Upper lobe of left lung (tissue), 6 donors: ENCODE measurements around the gene LRRC39. TPM values are rescaled to one million over a fixed set of nuclear protein-coding genes. Genes with fewer than 3 reads are reported as not detected.

Experiments
- ATAC-seq, 2 donors: fragments of 200-7000 bp; cut with Tn5 transposase; one replicate each; pipeline ENCODE4 v1.9.1; 2022; ENCODE audit warnings: mild to moderate bottlenecking in 2 of 2, moderate library complexity in 2 of 2; ENCODE audit not compliant: low FRiP score in 2 of 2
- DNase-seq, 2 donors: peaks; one replicate each; pipeline ENCODE4 v3.0.0-alpha.2; 2019 to 2020
- H3K27ac ChIP-seq, 4 donors: fragments of 200-600 bp; sonication (generic); one replicate each; pipeline ENCODE4 v1.5.1; 2016 to 2019
- H3K27me3 ChIP-seq, 4 donors: fragments of 200-600 bp; sonication (generic); one replicate each; pipeline ENCODE4 v1.5.1; 2017 to 2019
- H3K36me3 ChIP-seq, 4 donors: fragments of 200-600 bp; sonication (generic); one replicate each; pipeline ENCODE4 v1.5.1; 2016 to 2019
- H3K4me1 ChIP-seq, 4 donors: fragments of 200-600 bp; sonication (generic); one replicate each; pipeline ENCODE4 v1.5.1; 2018 to 2019
- H3K4me3 ChIP-seq, 4 donors: fragments of 200-600 bp; sonication (generic); one replicate each; pipeline ENCODE4 v1.5.1; 2017 to 2019; ENCODE audit warnings: mild to moderate bottlenecking in 2 of 4, moderate library complexity in 1 of 4
- H3K9me3 ChIP-seq, 4 donors: fragments of 200-600 bp; sonication (generic); one replicate each; pipeline ENCODE4 v1.5.1; 2018 to 2019
- EP300 ChIP-seq, 4 donors: sonication (generic); formaldehyde crosslinking; IDR thresholded peaks; one replicate each; pipeline ENCODE4 v1.5.1; 2017; ENCODE audit warnings: antibody characterized with exemption in 4 of 4, control low read depth in 2 of 4
- POLR2A ChIP-seq, 4 donors: fragments of 450-650 bp; IDR thresholded peaks; one replicate each; pipeline ENCODE4 v1.5.1; 2016 to 2017; ENCODE audit warnings: antibody characterized with exemption in 4 of 4, mild to moderate bottlenecking in 2 of 4
- POLR2AphosphoS5 ChIP-seq, 2 donors: sonication (generic); formaldehyde crosslinking; IDR thresholded peaks; one replicate each; pipeline ENCODE4 v1.5.1; 2017; ENCODE audit warnings: antibody characterized with exemption in 2 of 2
- WGBS, 2 donors: methylation state at CpG; one replicate each; pipeline ENCODE4 v1.1.5; 2017 to 2018; 5-methylcytosine and 5-hydroxymethylcytosine counted together
- total RNA-seq, 6 donors: library from RNA; depleted of rRNA in 4 of 6; stranded (reverse); fragments of >200 nt in 4 of 6; gene quantifications; one replicate each; pipeline versions ENCODE4 v1.1.0 to v1.2.1, GENCODE V29; 2016 to 2021
- TF ChIP-seq, protein P1 (sequence below), 6 experiments: fragments of 450-650 bp in 4 of 6; fragments of 200-600 bp in 2 of 6; sonication (generic) in 2 of 6; IDR thresholded peaks; one replicate each; pipeline ENCODE4 v1.5.1; 2016 to 2019; ENCODE audit warnings: antibody characterized with exemption in 6 of 6
- donor health status: DM: no; HTN: no; CAD: no; lungs with moderate emphysema.
- donor health status: DM: no; HTN: yes; CAD: no; lungs with severe emphysema.

The LRRC39 gene
- total RNA-seq, 6 donors from 2014 or later: 0.86 to 7.2 (median 2.8) TPM; not detected in 1

DNA sequence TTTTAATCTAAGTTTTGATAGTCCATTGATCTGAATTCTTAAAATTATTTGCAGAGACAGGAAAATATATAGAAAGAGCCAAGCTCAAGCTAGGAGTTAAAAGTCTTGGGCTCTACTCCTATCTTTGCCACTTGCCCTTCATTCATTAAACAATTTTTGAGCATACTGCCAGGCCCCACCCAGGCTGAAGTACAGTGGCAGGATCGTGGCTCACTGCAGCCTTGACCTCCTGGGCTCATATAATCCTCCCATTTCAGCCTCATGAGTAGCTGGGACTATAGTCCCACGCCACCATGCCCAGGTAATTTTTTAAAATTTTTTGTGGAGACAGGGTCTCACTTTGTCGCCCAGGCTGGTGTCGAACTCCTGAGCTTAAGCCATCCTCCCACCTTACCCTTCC, 36.9 kb downstream of the LRRC39 start:
- peaks cover 15 to 95% (median 53%) of the 10 kb centered on the region in 4 donors for H3K36me3 ChIP-seq
- no peak for ATAC-seq
- no peaks in the 10 kb centered on the region for H3K9me3 ChIP-seq
- H3K27ac ChIP-seq: no peak overlapping the region
- H3K27me3 ChIP-seq: no peaks in the 10 kb centered on the region
- no peaks in the 10 kb centered on the region for H3K4me1 ChIP-seq
- TF ChIP-seq POLR2AphosphoS5 (IDR thresholded peaks at IDR 0.05) (no peak), EP300 (IDR thresholded peaks at IDR 0.05) (no peak)
- no peak for DNase-seq
- no peak overlapping the region for H3K4me3 ChIP-seq
- WGBS, 2 donors: 80 to 91% methylated on average over 4 of the region's 4 CpGs

DNA sequence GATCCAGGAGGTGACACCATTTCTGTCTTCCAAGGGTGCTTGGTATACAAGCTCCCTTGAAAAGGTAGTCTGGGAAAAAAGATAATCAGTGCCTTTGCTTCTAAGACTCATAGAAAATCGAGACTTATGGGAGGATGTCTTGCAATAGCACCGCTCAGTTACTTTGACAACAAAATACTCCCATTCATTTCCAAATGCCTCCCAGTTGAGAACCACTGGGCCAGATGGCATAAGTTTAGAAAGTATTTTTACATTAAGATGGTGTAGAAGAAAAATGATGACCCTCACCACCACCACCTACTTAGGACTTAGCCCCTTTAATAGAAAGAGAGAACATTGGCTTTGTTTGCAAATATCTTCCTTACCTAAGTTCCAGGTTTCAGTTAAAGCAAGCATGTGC, 40.5 kb downstream of the LRRC39 start:
- no peak for TF ChIP-seq EP300 (IDR thresholded peaks at IDR 0.05)
- TF ChIP-seq, protein P1, sequence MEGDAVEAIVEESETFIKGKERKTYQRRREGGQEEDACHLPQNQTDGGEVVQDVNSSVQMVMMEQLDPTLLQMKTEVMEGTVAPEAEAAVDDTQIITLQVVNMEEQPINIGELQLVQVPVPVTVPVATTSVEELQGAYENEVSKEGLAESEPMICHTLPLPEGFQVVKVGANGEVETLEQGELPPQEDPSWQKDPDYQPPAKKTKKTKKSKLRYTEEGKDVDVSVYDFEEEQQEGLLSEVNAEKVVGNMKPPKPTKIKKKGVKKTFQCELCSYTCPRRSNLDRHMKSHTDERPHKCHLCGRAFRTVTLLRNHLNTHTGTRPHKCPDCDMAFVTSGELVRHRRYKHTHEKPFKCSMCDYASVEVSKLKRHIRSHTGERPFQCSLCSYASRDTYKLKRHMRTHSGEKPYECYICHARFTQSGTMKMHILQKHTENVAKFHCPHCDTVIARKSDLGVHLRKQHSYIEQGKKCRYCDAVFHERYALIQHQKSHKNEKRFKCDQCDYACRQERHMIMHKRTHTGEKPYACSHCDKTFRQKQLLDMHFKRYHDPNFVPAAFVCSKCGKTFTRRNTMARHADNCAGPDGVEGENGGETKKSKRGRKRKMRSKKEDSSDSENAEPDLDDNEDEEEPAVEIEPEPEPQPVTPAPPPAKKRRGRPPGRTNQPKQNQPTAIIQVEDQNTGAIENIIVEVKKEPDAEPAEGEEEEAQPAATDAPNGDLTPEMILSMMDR (IDR thresholded peaks at IDR 0.05): no peak
- TF ChIP-seq POLR2A (IDR thresholded peaks at IDR 0.05): no peak
- TF ChIP-seq POLR2AphosphoS5 (IDR thresholded peaks at IDR 0.05): no peak
- H3K27me3 ChIP-seq: no peaks in the 10 kb centered on the region
- DNase-seq: no peak
- ATAC-seq: no peak
- no peaks in the 10 kb centered on the region for H3K9me3 ChIP-seq
- H3K4me1 ChIP-seq: peaks cover 10 to 21% (median 12%) of the 10 kb centered on the region in 4 donors
- H3K4me3 ChIP-seq: no peak overlapping the region
- H3K27ac ChIP-seq: no peak overlapping the region
- peaks cover 15 to 60% (median 30%) of the 10 kb centered on the region in 4 donors for H3K36me3 ChIP-seq
- WGBS, 2 donors: 94 to 96% methylated on average over 2 of the region's 2 CpGs

DNA sequence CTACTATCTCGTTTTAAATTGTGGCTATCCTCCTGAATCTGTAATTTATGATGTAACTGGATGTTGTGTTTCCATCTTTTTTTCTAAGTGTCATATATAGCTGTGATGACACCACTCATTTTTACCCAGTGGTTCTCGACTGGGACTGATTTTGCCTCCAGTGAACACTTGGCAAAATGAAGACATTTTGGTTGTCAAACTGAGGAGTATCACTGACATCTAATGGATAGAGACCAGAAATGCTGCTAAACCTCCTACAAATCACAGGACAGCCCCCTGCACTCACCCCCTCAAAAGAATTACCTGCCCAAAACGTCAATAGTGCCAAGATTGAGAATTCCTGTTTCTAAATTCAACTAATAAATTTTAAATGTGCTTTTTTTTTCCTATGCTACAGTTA, 43.2 kb downstream of the LRRC39 start:
- no peaks in the 10 kb centered on the region for H3K9me3 ChIP-seq
- ATAC-seq (no peak), DNase-seq (no peak)
- WGBS, 2 donors: 71 to 78% methylated on average over 3 of the region's 3 CpGs
- H3K27me3 ChIP-seq: no peaks in the 10 kb centered on the region
- H3K27ac ChIP-seq: no peak overlapping the region
- TF ChIP-seq POLR2AphosphoS5 (IDR thresholded peaks at IDR 0.05) (no peak), EP300 (IDR thresholded peaks at IDR 0.05) (no peak), POLR2A (IDR thresholded peaks at IDR 0.05) (no peak)
- TF ChIP-seq, protein P1 (IDR thresholded peaks at IDR 0.05): no peak
- H3K4me3 ChIP-seq: no peak overlapping the region
- H3K4me1 ChIP-seq: peaks cover 16 to 31% (median 22%) of the 10 kb centered on the region in 4 donors
- peaks cover 4 to 32% (median 14%) of the 10 kb centered on the region in 4 donors for H3K36me3 ChIP-seq

DNA sequence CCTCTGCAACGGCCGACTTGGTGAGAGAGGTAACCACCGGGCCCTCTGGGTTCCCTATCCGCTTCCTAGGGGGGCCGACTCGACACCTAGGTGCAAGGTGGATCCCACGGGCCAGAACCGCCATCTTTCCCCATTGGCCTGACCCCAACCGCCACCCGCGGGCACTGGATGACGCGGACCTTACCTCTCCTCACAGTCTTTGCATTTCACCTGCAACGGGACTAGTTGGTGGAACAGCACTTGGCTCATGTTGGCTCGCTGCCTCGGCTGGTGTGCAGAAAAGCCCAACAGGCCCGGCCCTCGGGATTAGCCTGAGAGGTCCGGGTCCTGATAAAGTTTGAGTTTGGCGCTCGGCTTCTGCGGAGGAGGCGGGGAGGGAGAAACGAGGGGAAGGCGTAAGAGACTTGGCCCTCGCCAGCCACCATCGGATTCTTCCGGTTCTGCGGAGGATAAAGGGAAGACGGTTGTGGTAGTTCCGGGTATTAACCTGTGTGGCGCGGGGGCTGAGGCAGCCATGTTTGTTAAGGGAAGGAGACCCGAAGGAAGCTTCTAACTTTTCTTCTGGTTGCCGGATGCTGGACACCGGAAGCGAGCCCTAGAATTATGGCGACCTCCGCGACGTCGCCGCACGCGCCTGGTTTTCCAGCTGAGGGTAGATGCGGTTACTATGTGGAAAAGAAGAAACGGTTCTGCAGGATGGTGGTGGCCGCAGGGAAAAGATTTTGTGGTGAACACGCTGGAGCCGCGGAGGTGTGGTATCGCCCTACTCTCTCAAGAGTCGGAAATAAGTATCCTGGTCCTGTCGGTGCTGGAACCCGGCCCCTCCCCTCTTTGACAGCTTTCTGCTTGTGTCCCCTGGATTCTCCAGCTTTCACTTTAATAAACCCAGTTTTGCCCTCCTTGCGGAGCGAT, 45.2 kb downstream of the LRRC39 start, which contains the start of the genes SASS6 and TRMT13:
SASS6 (minus strand) TSS at position 365 of the 912 bp plus-strand sequence; CDS start at position 249, 116 bp downstream.
TRMT13 (plus strand) TSS at position 598 of the 912 bp plus-strand sequence; CDS start at position 604, 6 bp downstream.
- Histone ChIP-seq H3K27me3 (no peaks in the 10 kb centered on the region), H3K9me3 (no peaks in the 10 kb centered on the region), H3K36me3 (peaks cover 0 to 12% (median under 1%) of the 10 kb centered on the region in 4 donors), H3K4me3 (peak within 1 kb of the TSS; percentile 74 to 88 (median 85)), H3K4me1 (peaks cover 16 to 31% (median 22%) of the 10 kb centered on the region in 4 donors), H3K27ac (peak within 1 kb of the TSS; percentile 59 to 81 (median 74))
- 0 to 1% methylated on average over 39 to 57 of the region's 57 CpGs for WGBS, 2 donors
- peak; percentile 91 to 96 for DNase-seq
- TF ChIP-seq, protein P1 (IDR thresholded peaks at IDR 0.05): peak in 4 of 6 experiments; percentile 26 to 54 (median 46)
- peak in 1 of 4 donors; percentile 36 for TF ChIP-seq POLR2A (IDR thresholded peaks at IDR 0.05)
- TF ChIP-seq POLR2AphosphoS5 (IDR thresholded peaks at IDR 0.05): peak; percentile 84 to 92
- TF ChIP-seq EP300 (IDR thresholded peaks at IDR 0.05): peak in 1 of 4 donors; percentile 69
- ATAC-seq: peak; percentile 100

DNA sequence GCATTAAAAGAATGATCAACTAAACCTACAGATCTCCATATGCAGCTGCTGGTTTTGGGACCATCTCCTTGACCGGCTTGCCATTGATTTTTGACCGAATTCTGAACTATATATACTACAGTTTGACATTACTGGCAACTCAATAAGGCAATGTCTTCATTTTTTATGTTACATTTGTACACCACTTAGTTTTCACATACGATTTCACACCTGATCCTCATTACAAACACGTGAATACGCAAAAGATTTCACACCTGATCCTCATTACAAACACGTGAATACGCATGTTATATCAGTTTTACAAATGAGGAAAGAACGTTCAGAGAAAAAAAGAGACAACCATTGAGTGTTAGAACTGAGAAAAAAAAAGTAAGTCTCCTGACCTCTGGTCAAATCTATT, 46.4 kb downstream of the LRRC39 start:
- H3K27ac ChIP-seq: no peak overlapping the region
- H3K9me3 ChIP-seq: no peaks in the 10 kb centered on the region
- ATAC-seq: no peak
- no peaks in the 10 kb centered on the region for H3K27me3 ChIP-seq
- H3K4me1 ChIP-seq: peaks cover 16 to 31% (median 22%) of the 10 kb centered on the region in 4 donors
- WGBS, 2 donors: 76 to 83% methylated on average over 8 of the region's 8 CpGs
- peak overlapping the region in 1 of 4 donors; percentile 74 for H3K4me3 ChIP-seq
- TF ChIP-seq POLR2A (IDR thresholded peaks at IDR 0.05): no peak
- TF ChIP-seq EP300 (IDR thresholded peaks at IDR 0.05): no peak
- no peak for TF ChIP-seq POLR2AphosphoS5 (IDR thresholded peaks at IDR 0.05)
- TF ChIP-seq, protein P1 (IDR thresholded peaks at IDR 0.05): no peak
- H3K36me3 ChIP-seq: no peaks in the 10 kb centered on the region
- DNase-seq: no peak
